Left lung (tissue), 10 donors: ENCODE data around the gene RAMP2. TPM values are rescaled to one million over a fixed set of nuclear protein-coding genes. Genes with fewer than 3 reads are reported as not detected.

Experiments
- ATAC-seq: fragments of 200-7000 bp; cut with Tn5 transposase; one replicate; pipeline ENCODE4 v1.9.1; 2020; ENCODE audit warnings: moderate library complexity
- DNase-seq, 4 donors: peaks; one replicate each; pipeline ENCODE4 v3.0.0-alpha.2; 2013 to 2020
- H3K27ac ChIP-seq, 2 donors: fragments of 200-600 bp; sonication (generic) in 1 of 2; one replicate each; pipeline versions ENCODE4 v1.5.0 to v1.8.0; 2020 to 2021
- H3K27me3 ChIP-seq, 2 donors: fragments of 200-600 bp; sonication (generic) in 1 of 2; one replicate each; pipeline versions ENCODE4 v1.5.0 to v1.8.0; 2020 to 2021
- H3K36me3 ChIP-seq, 2 donors: fragments of 200-600 bp; sonication (generic) in 1 of 2; one replicate each; pipeline versions ENCODE4 v1.5.0 to v1.8.0; 2020 to 2021
- H3K4me1 ChIP-seq, 2 donors: fragments of 200-600 bp; one replicate each; pipeline ENCODE4 v1.8.0; 2021
- H3K4me3 ChIP-seq, 2 donors: fragments of 200-600 bp; sonication (generic) in 1 of 2; one replicate each; pipeline versions ENCODE4 v1.5.0 to v1.8.0; 2020 to 2021; ENCODE audit warnings: mild to moderate bottlenecking in 1 of 2
- H3K9me3 ChIP-seq, 2 donors: fragments of 200-600 bp; sonication (generic) in 1 of 2; one replicate each; pipeline versions ENCODE4 v1.5.0 to v1.8.0; 2020 to 2021
- intact Hi-C, 2 donors: fragments of 100-400 bp; cut with DNase I; formaldehyde crosslinking; loops; one replicate each; pipeline versions ENCODE4 v1.11.2 to v1.14.2; 2022
- polyA plus RNA-seq, 6 donors: library from polyadenylated mRNA; unstranded; fragments of 120-200 nt; gene quantifications; one replicate each; pipeline ENCODE4 v1.2.1, GENCODE V29; 2013; ENCODE audit not compliant: insufficient read length in 6 of 6
- total RNA-seq, 2 donors: library from RNA; stranded (reverse); fragmentation: NEBNext Ultra II Directional; extraction: Animal tissue kit (Norgen Biotek cat#: 25700); gene quantifications; one replicate each; pipeline ENCODE4 v1.2.1, GENCODE V29; 2021
- TF ChIP-seq, protein P1 (sequence below), 2 donors: fragments of 200-600 bp; sonication (generic) in 1 of 2; IDR thresholded peaks; one replicate each; pipeline versions ENCODE4 v1.5.0 to v1.8.0; 2021; ENCODE audit warnings: antibody characterized with exemption in 2 of 2
- donor health status: DM: no; HTN: yes; CAD: no.
- donor health status: DM: no; HTN: no; CAD: no.

The RAMP2 gene
- total and polyA plus RNA-seq, 8 donors = 76.1 to 213 (median 173) TPM

DNA sequence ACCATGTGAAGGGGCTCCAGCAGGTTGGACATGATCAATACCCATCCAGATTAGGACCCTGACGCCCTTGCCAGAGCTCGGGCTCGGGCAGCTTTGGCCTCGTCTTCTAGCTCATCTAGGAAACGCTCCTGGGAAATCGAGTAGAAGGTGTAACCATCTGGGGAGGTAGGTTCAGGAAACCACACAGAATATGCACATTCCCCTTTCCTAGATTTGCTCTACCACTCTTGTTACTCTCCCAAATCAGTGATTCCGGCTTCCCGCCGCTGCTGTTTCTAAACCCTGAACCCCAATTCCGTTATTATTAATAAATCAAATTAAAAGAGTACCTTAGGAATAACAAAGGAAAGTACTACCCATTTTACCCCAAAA is 37.0 kb downstream of the RAMP2 start:
- Histone ChIP-seq H3K9me3 (no peaks in the 10 kb centered on the region), H3K4me3 (peak overlapping the region; percentile 81 to 82), H3K4me1 (peaks cover 13 to 23% of the 10 kb centered on the region in 2 donors), H3K36me3 (peaks cover 0 to 7% of the 10 kb centered on the region in 2 donors), H3K27ac (peak overlapping the region; percentile 68 to 70), H3K27me3 (no peaks in the 10 kb centered on the region)
- ATAC-seq (peak; percentile 12), DNase-seq (no peak)
- intact Hi-C loops = no loop called here
- TF ChIP-seq, protein P1, sequence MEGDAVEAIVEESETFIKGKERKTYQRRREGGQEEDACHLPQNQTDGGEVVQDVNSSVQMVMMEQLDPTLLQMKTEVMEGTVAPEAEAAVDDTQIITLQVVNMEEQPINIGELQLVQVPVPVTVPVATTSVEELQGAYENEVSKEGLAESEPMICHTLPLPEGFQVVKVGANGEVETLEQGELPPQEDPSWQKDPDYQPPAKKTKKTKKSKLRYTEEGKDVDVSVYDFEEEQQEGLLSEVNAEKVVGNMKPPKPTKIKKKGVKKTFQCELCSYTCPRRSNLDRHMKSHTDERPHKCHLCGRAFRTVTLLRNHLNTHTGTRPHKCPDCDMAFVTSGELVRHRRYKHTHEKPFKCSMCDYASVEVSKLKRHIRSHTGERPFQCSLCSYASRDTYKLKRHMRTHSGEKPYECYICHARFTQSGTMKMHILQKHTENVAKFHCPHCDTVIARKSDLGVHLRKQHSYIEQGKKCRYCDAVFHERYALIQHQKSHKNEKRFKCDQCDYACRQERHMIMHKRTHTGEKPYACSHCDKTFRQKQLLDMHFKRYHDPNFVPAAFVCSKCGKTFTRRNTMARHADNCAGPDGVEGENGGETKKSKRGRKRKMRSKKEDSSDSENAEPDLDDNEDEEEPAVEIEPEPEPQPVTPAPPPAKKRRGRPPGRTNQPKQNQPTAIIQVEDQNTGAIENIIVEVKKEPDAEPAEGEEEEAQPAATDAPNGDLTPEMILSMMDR (IDR thresholded peaks at IDR 0.05) = no peak

DNA sequence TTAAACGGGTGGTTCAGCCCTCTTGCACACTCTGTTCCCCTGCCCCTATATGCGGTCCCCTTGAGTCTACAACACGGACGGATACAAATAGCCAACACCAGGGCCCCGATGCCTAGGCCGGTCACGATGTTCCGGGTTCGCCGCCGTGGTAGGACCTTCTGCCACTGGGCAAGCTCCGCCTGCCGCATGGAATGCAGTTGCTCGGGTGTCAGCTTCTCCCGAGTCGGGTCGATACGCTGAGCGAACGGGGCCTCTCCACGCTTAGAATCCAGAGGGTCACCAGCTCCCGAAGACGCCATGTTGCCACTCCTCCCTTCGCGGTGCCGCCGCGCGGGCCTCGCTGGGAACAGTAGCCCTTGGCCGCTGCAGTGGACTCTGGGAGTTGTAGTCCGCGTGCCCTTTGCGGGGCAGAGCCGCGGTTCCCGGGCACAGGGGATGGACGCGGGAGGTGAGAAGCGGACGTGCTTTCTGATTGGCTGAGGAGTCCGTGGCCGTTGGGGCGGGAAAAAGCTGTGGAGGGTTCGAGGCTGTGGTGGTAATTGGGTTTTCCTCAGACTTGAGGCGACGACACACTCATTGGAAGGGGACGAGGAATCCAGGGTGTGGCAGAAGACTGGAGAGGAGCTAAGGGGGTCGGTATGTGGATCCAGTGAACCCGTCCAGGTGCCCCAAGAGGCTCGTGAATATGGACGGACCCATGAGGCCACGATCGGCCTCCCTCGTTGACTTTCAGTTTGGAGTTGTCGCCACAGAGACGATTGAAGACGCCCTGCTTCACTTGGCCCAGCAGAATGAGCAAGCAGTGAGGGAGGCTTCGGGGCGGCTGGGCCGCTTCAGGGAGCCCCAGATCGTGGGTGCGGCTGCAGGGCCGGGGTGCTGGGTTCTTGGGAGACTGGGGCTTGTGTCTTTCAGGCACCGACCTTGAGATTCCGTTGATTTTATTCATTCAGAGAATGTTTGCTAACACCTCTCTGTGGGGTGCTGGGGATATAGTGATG is 37.7 kb downstream of the RAMP2 start, which contains the start of the genes CNTD1 and COA3:
Gene CNTD1 (plus strand): TSS at position 479 of the 998 bp plus-strand sequence. CDS start 207 bp downstream, at position 686.
Gene COA3 (minus strand): TSS at position 322 of the 998 bp plus-strand sequence. CDS start 23 bp downstream, at position 299.
- no peaks in the 10 kb centered on the region for H3K27me3 ChIP-seq
- H3K9me3 ChIP-seq = no peaks in the 10 kb centered on the region
- DNase-seq (peak; percentile 76 to 96 (median 89)), ATAC-seq (peak; percentile 97)
- H3K36me3 ChIP-seq = peaks cover 0 to 7% of the 10 kb centered on the region in 2 donors
- peak within 1 kb of the TSS; percentile 81 to 82 for H3K4me3 ChIP-seq
- peak within 1 kb of the TSS; percentile 68 to 70 for H3K27ac ChIP-seq
- H3K4me1 ChIP-seq = peaks cover 13 to 23% of the 10 kb centered on the region in 2 donors
- TF ChIP-seq, protein P1 (IDR thresholded peaks at IDR 0.05) = no peak
- intact Hi-C loops = no loop called here

DNA sequence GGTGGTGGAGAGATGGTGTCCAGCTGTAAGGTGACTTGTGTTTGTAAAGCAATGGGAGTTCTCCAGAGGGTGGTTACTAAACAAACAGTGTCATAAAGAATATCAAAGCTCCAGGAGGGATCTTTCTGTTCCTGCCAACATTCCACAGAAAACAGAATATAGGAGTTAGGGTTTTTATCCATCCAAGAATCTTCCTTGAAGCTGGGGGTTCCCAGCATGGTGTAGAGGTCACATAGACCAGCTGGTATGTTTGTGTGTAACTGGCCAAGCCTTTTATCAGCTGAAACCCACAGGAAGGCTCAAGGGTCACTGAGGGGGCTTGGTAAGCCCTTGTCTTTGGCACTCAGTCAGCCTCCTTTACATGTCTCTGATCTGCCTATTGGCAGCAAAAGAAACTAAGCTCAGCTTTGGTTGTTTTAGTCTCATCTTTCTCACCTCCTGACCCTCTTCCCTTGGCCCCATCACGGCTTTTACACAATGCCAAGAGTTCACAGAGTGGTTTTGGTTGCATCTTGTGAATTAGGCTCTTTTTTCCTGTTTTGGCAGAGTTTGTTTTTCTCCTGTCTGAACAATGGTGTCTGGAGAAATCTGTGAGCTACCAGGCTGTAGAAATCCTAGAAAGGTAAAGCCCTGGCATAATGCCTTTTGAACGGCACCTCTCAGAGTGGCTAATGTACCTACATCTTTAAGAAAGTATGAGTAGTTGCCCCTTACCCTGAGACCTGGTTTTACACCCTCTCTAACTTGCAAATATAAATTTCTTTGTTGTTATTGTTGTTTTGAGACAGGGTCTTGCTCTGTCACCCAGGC is 42.3 kb downstream of the RAMP2 start:
- ATAC-seq (no peak), DNase-seq (no peak)
- Histone ChIP-seq H3K36me3 (no peaks in the 10 kb centered on the region), H3K4me1 (peaks cover 0 to 6% of the 10 kb centered on the region in 2 donors), H3K4me3 (no peak overlapping the region), H3K9me3 (no peaks in the 10 kb centered on the region), H3K27me3 (no peaks in the 10 kb centered on the region), H3K27ac (no peak overlapping the region)
- TF ChIP-seq, protein P1 (IDR thresholded peaks at IDR 0.05) = no peak
- intact Hi-C loops = no loop called here

DNA sequence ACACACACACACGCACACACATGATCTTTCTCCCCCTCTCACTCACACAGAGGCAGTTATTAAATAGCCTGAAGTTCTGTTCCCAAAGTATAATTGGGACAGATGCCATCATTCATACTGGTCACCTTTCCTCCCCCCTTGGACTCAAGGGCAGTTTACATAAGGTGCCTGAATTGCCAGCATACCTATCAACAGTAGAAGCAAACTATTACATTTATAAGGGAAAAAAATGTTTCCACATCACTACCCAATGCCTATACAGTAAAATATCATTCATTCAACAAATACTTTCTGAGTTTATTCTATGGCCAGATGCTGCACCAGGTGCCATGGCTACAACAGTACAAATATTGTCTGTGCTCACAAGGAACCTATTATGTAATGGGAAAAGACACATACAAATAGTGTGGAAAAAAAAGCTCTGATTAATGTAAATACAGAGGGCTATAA is 43.9 kb downstream of the RAMP2 start:
- no peaks in the 10 kb centered on the region for H3K27me3 ChIP-seq
- TF ChIP-seq, protein P1 (IDR thresholded peaks at IDR 0.05) = no peak
- ATAC-seq = peak; percentile 75
- intact Hi-C loops = no loop called here
- no peaks in the 10 kb centered on the region for H3K9me3 ChIP-seq
- no peak overlapping the region for H3K4me3 ChIP-seq
- H3K36me3 ChIP-seq = peaks cover 0 to 16% of the 10 kb centered on the region in 2 donors
- no peak overlapping the region for H3K27ac ChIP-seq
- peak in 1 of 4 donors; percentile 63 for DNase-seq
- no peaks in the 10 kb centered on the region for H3K4me1 ChIP-seq
